HG02571 (cell line): ENCODE results near the gene ZNF610.

Experiments used
- ATAC-seq: cut with Tn5 transposase; IDR thresholded peaks from one replicate; pipeline ENCODE4 v1.9.1; 2021; ENCODE audit warnings: mild to moderate bottlenecking, moderate library complexity; ENCODE audit not compliant: unreplicated experiment

ZNF610 gene

GRCh38 chr19:52397310-52398080 is 61.5 kb downstream of the ZNF610 start, which contains the start of gene ZNF528:
Gene ZNF528 (plus strand): TSS chr19:52397849. CDS start chr19:52402014, 4,165 bp downstream.
- no peak for ATAC-seq

- ATAC-seq: no peak
Observed at GRCh38 chr19:52398081-52398441, 62.0 kb downstream of the ZNF610 start.

GRCh38 chr19:52410276-52410675 is 74.2 kb downstream of the ZNF610 start:
- no peak for ATAC-seq

- ATAC-seq: no peak
Observed at GRCh38 chr19:52415711-52416110, 79.7 kb downstream of the ZNF610 start.
